Osteocyte (in vitro differentiated cells): ENCODE results near the gene IKBIP. TPM values are rescaled to one million over a fixed set of nuclear protein-coding genes. Genes with fewer than 3 reads are reported as not detected.
"Not testable (repeated sequence)": the region's sequence is repeated elsewhere in the genome, so short reads cannot be mapped to it uniquely, and the experiment has no call there.

Source experiments
- DNase-seq: peaks from one replicate; pipeline ENCODE4 v3.0.0; 2021; ENCODE audit warnings: mixed read lengths; ENCODE audit not compliant: unreplicated experiment; ENCODE audit errors: extremely low spot score
- H3K27ac Mint-ChIP-seq: one replicate; pipeline ENCODE4 v1.8.0; 2021; ENCODE audit warnings: mild to moderate bottlenecking, mixed read lengths; ENCODE audit not compliant: unreplicated experiment
- H3K27me3 Mint-ChIP-seq: one replicate; pipeline ENCODE4 v1.8.0; 2021; ENCODE audit warnings: mixed read lengths; ENCODE audit not compliant: unreplicated experiment
- H3K36me3 Mint-ChIP-seq: one replicate; pipeline ENCODE4 v1.8.0; 2021; ENCODE audit warnings: mixed read lengths; ENCODE audit not compliant: unreplicated experiment
- H3K4me1 Mint-ChIP-seq: one replicate; pipeline ENCODE4 v1.8.0; 2021; ENCODE audit warnings: mixed read lengths; ENCODE audit not compliant: unreplicated experiment
- H3K4me3 Mint-ChIP-seq: one replicate; pipeline ENCODE4 v1.8.0; 2021; ENCODE audit warnings: mild to moderate bottlenecking, moderate library complexity, mixed read lengths; ENCODE audit not compliant: unreplicated experiment
- H3K9me3 Mint-ChIP-seq: one replicate; pipeline ENCODE4 v1.8.0; 2021; ENCODE audit warnings: mixed read lengths; ENCODE audit not compliant: unreplicated experiment
- total RNA-seq: library from RNA; stranded (reverse); gene quantifications from 2 replicates; pipeline ENCODE4 v1.2.1, GENCODE V29; 2021
- TF ChIP-seq, protein P1 (sequence below): fragments of 200-600 bp; sonication (generic); IDR thresholded peaks from 2 replicates; pipeline ENCODE4 v1.5.0; 2021; ENCODE audit warnings: antibody characterized with exemption, mild to moderate bottlenecking, moderate library complexity

Gene IKBIP
- total RNA-seq, 1 donor from 2014 or later, result 38.0 TPM

DNA sequence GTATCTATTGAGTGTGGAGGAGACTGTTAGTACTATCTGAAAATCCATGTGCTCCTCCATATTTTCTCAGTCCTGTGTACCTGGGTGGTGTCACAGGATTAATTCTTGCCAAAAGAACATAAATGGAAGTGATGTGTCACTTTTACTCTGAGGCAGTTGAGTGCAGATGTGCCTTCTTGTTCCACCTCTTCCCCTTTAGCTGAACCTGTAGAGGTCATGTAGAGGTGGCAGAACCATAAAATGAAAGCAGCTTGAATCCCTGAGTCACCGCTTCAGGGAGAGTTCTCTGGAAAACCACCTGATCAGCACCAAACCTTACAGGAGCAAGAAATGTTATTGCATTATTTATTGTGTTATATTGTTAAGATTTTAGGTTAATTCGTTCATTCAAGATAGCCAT lies 65.8 kb downstream of the IKBIP start:
- no peak overlapping the region for H3K27ac Mint-ChIP-seq
- TF ChIP-seq, protein P1, sequence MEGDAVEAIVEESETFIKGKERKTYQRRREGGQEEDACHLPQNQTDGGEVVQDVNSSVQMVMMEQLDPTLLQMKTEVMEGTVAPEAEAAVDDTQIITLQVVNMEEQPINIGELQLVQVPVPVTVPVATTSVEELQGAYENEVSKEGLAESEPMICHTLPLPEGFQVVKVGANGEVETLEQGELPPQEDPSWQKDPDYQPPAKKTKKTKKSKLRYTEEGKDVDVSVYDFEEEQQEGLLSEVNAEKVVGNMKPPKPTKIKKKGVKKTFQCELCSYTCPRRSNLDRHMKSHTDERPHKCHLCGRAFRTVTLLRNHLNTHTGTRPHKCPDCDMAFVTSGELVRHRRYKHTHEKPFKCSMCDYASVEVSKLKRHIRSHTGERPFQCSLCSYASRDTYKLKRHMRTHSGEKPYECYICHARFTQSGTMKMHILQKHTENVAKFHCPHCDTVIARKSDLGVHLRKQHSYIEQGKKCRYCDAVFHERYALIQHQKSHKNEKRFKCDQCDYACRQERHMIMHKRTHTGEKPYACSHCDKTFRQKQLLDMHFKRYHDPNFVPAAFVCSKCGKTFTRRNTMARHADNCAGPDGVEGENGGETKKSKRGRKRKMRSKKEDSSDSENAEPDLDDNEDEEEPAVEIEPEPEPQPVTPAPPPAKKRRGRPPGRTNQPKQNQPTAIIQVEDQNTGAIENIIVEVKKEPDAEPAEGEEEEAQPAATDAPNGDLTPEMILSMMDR, result no peak
- H3K9me3 Mint-ChIP-seq, result no peaks in the 10 kb centered on the region
- DNase-seq, result no peak
- no peak overlapping the region for H3K4me3 Mint-ChIP-seq
- no peaks in the 10 kb centered on the region for H3K27me3 Mint-ChIP-seq
- peaks cover 11% of the 10 kb centered on the region for H3K4me1 Mint-ChIP-seq
- peaks cover 1% of the 10 kb centered on the region for H3K36me3 Mint-ChIP-seq

DNA sequence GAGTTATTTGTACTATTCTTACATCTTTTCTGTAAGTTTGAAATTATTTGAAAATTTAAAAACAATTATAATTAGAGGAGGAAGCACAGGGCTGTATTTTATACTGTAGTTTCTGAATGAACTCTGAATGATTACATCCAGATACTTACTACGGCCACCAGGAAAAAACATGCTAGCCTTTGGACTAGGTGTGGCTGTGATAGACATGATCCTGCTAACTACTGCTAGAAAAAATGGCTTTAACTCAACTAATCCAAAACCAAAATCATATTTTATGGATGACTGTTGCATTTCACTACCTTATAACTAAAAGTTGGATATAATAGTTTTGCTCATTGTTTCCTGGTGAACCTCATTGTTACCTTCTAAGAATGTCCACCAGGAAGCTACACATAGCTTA lies 66.2 kb downstream of the IKBIP start:
- Mint-ChIP-seq H3K4me3 (no peak overlapping the region), H3K27me3 (no peaks in the 10 kb centered on the region), H3K9me3 (no peaks in the 10 kb centered on the region), H3K36me3 (peaks cover 1% of the 10 kb centered on the region), H3K4me1 (peaks cover 11% of the 10 kb centered on the region), H3K27ac (no peak overlapping the region)
- TF ChIP-seq, protein P1, result no peak
- DNase-seq, result no peak

GRCh38 chr12:98576795-98577194 lies 67.8 kb downstream of the IKBIP start:
- not testable (repeated sequence) for DNase-seq, H3K4me3 Mint-ChIP-seq, H3K36me3 Mint-ChIP-seq, H3K27ac Mint-ChIP-seq, H3K9me3 Mint-ChIP-seq, H3K27me3 Mint-ChIP-seq
- peaks cover 11% of the 10 kb centered on the region for H3K4me1 Mint-ChIP-seq

DNA sequence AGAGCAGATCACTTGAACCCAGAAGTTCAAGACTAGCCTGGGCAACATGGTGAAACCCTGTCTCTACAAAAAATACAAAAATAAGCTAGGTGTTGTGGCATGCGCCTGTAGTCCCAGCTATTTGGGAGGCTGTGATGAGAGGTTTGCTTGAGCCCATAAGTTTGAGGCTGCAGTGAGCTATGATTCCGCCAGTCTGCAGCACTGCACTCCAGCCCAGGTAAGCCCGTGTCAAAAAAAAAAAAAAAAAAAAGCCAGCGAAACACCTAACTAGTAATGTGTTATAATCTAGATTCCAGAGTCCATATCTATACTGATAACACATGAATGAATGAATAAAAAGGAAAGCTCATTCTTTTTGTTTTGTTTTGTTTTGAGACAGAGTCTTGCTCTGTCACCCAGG lies 69.6 kb downstream of the IKBIP start:
- peaks cover 1% of the 10 kb centered on the region for H3K36me3 Mint-ChIP-seq
- no peaks in the 10 kb centered on the region for H3K27me3 Mint-ChIP-seq
- TF ChIP-seq, protein P1, result no peak
- DNase-seq, result no peak
- H3K4me3 Mint-ChIP-seq, result no peak overlapping the region
- no peaks in the 10 kb centered on the region for H3K9me3 Mint-ChIP-seq
- H3K4me1 Mint-ChIP-seq, result peaks cover 11% of the 10 kb centered on the region
- H3K27ac Mint-ChIP-seq, result no peak overlapping the region

Other genes starting within 250 kb of the IKBIP start
- gene TMPO, start 129.2 kb downstream of the IKBIP start, total RNA-seq, result 53.8 and 59.3 TPM in 2 replicates
- 581 and 583 TPM in 2 replicates for gene SLC25A3, start 51.1 kb downstream of the IKBIP start, total RNA-seq
- gene APAF1, start 502 bp upstream of the IKBIP start, total RNA-seq, result 14.4 and 18.8 TPM in 2 replicates